NCI-H510A treated with DMSO at 0.1 percent for 48 hours (cell line): ENCODE data around the gene ANKS1A.
"Not testable (repeated sequence)": the region's sequence is repeated elsewhere in the genome, so short reads cannot be mapped to it uniquely, and the experiment has no call there.

Experiments used
- DNase-seq: peaks from one replicate; lab custom pipeline; 2025; lab: John Stamatoyannopoulos, UW

ANKS1A gene

GRCh38 chr6:35124356-35124755 lies 235.3 kb downstream of the ANKS1A start:
- no peak for DNase-seq

DNA sequence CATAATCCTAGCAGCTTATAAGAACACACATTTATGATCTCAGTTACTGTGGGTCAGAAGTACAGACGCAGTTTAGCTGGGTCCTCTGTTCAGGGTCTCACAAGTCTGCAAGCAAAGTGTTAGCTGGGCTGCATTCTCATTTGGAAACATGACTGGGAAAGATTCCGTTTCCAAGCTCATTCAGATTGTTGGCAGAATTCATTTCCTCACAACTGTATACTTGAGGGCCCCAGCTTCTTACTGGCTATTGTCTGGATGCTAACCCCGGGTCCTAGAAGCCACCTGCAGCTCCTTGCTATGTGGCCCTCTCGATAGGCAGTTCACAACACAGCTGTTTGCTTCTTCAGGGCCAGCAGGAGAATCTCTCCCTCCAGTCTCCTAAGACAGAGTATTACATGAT lies 239.0 kb downstream of the ANKS1A start:
- no peak for DNase-seq

DNA sequence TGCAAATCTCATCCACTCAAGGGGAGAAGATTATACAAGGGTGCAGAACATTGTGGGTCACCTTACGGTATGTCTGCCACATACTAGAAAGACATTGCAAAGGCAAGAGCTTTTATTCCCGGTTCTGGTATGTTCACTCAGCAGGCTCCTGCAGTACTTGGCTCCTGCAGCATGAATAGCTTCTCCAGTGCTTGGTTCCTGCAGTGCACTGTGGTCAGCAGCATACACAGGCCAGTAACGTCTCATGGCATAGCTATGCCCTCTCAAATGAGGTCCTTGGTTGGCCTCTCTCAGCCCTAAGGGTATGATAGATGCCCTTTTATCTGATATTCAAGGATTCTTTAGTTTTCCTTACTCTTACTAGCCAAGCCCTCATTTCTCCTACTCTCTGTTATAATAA lies 239.4 kb downstream of the ANKS1A start:
- DNase-seq = no peak

GRCh38 chr6:35136185-35136584 lies 247.1 kb downstream of the ANKS1A start:
- DNase-seq = no peak

DNA sequence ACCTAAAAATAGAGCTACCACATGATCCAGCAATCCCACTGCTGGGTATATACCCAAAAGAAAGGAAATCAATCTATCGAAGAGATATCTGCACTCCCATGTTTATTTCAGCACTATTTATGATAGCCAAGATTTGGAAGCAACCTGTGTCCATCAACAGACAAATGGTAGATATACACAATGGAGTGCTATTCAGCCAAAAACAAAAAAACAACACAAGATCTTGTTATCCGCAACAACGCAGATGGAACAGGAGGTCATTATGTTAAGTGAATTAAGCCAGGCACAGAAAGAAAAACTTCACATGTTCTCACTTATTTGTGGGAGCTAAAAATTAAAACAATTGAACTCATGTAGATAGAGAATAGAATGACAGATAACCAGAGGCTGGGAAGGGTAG lies 249.1 kb downstream of the ANKS1A start:
- DNase-seq = not testable (repeated sequence)

GRCh38 chr6:35139470-35139869 lies 250.4 kb downstream of the ANKS1A start:
- DNase-seq = no peak

GRCh38 chr6:35139924-35140638 lies 251.0 kb downstream of the ANKS1A start:
- DNase-seq = peak; percentile 86

- no peak for DNase-seq
Observed at GRCh38 chr6:35140639-35141006, 251.6 kb downstream of the ANKS1A start.
